Dermis microvascular lymphatic vessel endothelial cell (primary cell): ENCODE measurements around the gene ZNF442. TPM values are rescaled to one million over a fixed set of nuclear protein-coding genes. Genes with fewer than 3 reads are reported as not detected.
"Not testable (repeated sequence)": the region's sequence is repeated elsewhere in the genome, so short reads cannot be mapped to it uniquely, and the experiment has no call there.

Experiments
- DNase-seq, 2 donors: peaks; one replicate each; pipeline versions ENCODE4 v3.0.0 to v3.0.0-alpha.2; 2010; ENCODE audit warnings: low read depth in 2 of 2
- total RNA-seq: library from RNA; depleted of rRNA; stranded (reverse); fragments of >200 nt; gene quantifications from 2 replicates; pipeline ENCODE4 v1.2.1, GENCODE V29; 2014

The ZNF442 gene
- total RNA-seq, 1 donor from 2014 or later, result 1.3 TPM

GRCh38 chr19:12331211-12331941 lies 34.1 kb downstream of the ZNF442 start:
- DNase-seq, result no peak

DNA sequence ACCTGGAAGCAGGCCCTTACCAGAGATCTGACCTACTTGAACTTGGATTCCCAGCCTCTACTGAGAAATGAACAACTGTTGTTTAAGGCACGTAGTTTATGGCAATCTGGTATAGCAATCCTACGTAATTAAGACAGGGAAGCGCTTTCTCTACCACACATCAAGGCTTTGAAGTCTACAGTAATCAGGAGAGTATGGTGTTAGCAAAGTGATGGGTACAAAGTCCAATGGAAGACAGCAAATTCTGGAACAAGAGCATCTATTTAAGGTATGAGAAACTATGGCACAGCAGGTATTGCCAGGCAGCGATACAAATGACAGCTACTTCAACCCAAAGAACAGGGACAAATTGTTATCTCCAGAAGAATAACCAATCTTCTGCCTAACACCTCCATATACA lies 35.1 kb downstream of the ZNF442 start:
- no peak for DNase-seq

DNA sequence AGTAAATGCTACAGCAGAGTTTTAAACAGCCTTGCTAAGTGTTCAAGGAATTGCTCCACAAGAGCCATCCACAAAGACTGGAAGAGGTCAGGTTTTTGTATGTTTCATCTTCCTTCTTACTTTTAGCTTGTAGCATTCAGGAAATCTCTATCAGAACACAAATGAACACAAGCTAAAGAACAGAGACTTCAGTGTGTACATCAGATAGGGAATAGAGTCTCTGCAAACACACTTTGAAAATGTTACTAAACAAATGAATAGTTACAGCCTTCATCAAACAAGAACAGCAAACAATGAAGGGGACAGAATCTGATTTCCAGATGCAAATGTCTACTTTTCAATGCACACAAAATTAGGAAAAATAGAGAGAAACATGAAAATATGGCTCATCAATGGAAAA lies 39.8 kb downstream of the ZNF442 start:
- DNase-seq, result no peak

- DNase-seq, result no peak
Measured at GRCh38 chr19:12318782-12319413, 46.6 kb downstream of the ZNF442 start.

- DNase-seq, result no peak
Measured at GRCh38 chr19:12314553-12314952, 50.9 kb downstream of the ZNF442 start.

GRCh38 chr19:12308891-12309290 lies 56.6 kb downstream of the ZNF442 start:
- not testable (repeated sequence) for DNase-seq

Other genes starting within 250 kb of the ZNF442 start
- gene ZNF20, start 225.3 kb downstream of the ZNF442 start, total RNA-seq, result 2.4 and 2.8 TPM in 2 replicates
- gene ZNF625, start 208.9 kb downstream of the ZNF442 start, total RNA-seq, result 8.3 and 9.2 TPM in 2 replicates
- 3.7 and 5.1 TPM in 2 replicates for gene ZNF136, start 202.6 kb downstream of the ZNF442 start, total RNA-seq
- 3.9 and 4.8 TPM in 2 replicates for gene ZNF44, start 70.8 kb downstream of the ZNF442 start, total RNA-seq
- gene ZNF563, start 32.0 kb downstream of the ZNF442 start, total RNA-seq, result 1.9 and 2.5 TPM in 2 replicates
- gene ZNF799, start 35.6 kb upstream of the ZNF442 start, total RNA-seq, result 4.6 and 6.6 TPM in 2 replicates
- gene ZNF443, start 75.3 kb upstream of the ZNF442 start, total RNA-seq, result 4.5 and 6.7 TPM in 2 replicates
- gene ZNF709, start 119.1 kb upstream of the ZNF442 start, total RNA-seq, result 3.1 and 3.5 TPM in 2 replicates
- gene ZNF564, start 185.8 kb upstream of the ZNF442 start, total RNA-seq, result 6.5 and 8.6 TPM in 2 replicates
- gene ZNF490, start 245.1 kb upstream of the ZNF442 start, total RNA-seq, result 6.5 and 6.8 TPM in 2 replicates
- gene ZNF791, start 245.2 kb upstream of the ZNF442 start, total RNA-seq, result 10.4 and 11.2 TPM in 2 replicates